K562 (cell line): ENCODE measurements around the gene ATP5MC3. TPM values are rescaled to one million over a fixed set of nuclear protein-coding genes. Genes with fewer than 3 reads are reported as not detected.
A peak's percentile ranks its signal among the peaks of the same experiment; 100 is the strongest.
"Not testable (repeated sequence)": the region's sequence is repeated elsewhere in the genome, so short reads cannot be mapped to it uniquely, and the experiment has no call there.

Source experiments
- ATAC-seq: fragments of 200-7000 bp; cut with Tn5 transposase; 3 replicates; pipeline ENCODE4 v1.9.1; 2020; ENCODE audit warnings: moderate library complexity
- BruUV-seq: library from RNA; stranded (reverse); fragments of 400-500 nt; replicated peaks from 2 replicates; lab custom pipeline; 2021; lab: Mats Ljungman, UMichigan
- CTCF ChIA-PET: fragments of 300-600 bp; formaldehyde crosslinking; extraction: SDS; loops from one replicate; lab custom pipeline; 2021; ENCODE audit warnings: low intra/inter-chr PET ratio; lab: Yijun Ruan, JAX
- POLR2A ChIA-PET: fragments of 300-600, 350-650 bp; sonication (Branson Sonifier 250); formaldehyde crosslinking; extraction: SDS; loops from one replicate; lab custom pipeline; 2021; ENCODE audit warnings: antibody characterized with exemption, inconsistent platforms; lab: Yijun Ruan, JAX
- DNase-seq, 4 experiments: peaks; one replicate each; pipeline versions ENCODE4 v3.0.0 to v3.0.0-alpha.2; 2011 to 2018; ENCODE audit warnings: low spot score in 3 of 4, mixed read lengths in 3 of 4; ENCODE audit errors: extremely low read depth in 1 of 4
- FAIRE-seq: peaks from 2 replicates; lab custom pipeline; 2011; peaks lifted over from hg19 to GRCh38; lab: Jason Lieb, UNC
- H2AFZ ChIP-seq: 2 replicates; pipeline ENCODE4 v1.6.0; 2011; ENCODE audit warnings: low read depth, low read length, control low read depth, inconsistent platforms
- H3K27ac ChIP-seq: fragments of 200-600 bp; 3 replicates; pipeline ENCODE4 v1.8.0; 2011; ENCODE audit warnings: low read depth, mild to moderate bottlenecking, control low read depth, inconsistent platforms, low read length, moderate library complexity, mixed read lengths; ENCODE audit errors: extremely low read depth
- H3K27me3 ChIP-seq, 2 experiments: fragments of 300-600 bp in 1 of 2; 2 replicates in 1 of 2; 3 replicates in 1 of 2; pipeline versions ENCODE4 v1.6.0 to v1.8.0; 2011; ENCODE audit warnings: inconsistent platforms in 2 of 2, low read length in 2 of 2, mild to moderate bottlenecking in 1 of 2, mixed read lengths in 1 of 2, moderate library complexity in 1 of 2; ENCODE audit not compliant: control insufficient read depth in 2 of 2, insufficient read depth in 2 of 2
- H3K36me3 ChIP-seq: fragments of 300-600 bp; 3 replicates; pipeline ENCODE4 v1.8.0; 2011; ENCODE audit warnings: mild to moderate bottlenecking, low read length, inconsistent platforms; ENCODE audit not compliant: control insufficient read depth, insufficient read depth
- H3K4me1 ChIP-seq, 2 experiments: fragments of 200-600 bp in 1 of 2; replicated peaks in 1 of 2; 2 replicates in 1 of 2; 3 replicates in 1 of 2; pipeline versions ENCODE4 v1.5.1 to v1.8.0; 2011; ENCODE audit warnings: inconsistent platforms in 2 of 2, low read length in 2 of 2, mild to moderate bottlenecking in 1 of 2, mixed read lengths in 1 of 2, moderate library complexity in 1 of 2; ENCODE audit not compliant: control insufficient read depth in 2 of 2, insufficient read depth in 2 of 2
- H3K4me2 ChIP-seq: 2 replicates; pipeline ENCODE4 v1.6.1; 2011; ENCODE audit warnings: low read length, control low read depth, inconsistent platforms, mixed read lengths; ENCODE audit not compliant: insufficient read depth
- H3K4me3 ChIP-seq: fragments of 200-600 bp; sonication (generic), shearing (Covaris generic); 2 replicates; pipeline ENCODE4 v1.5.1; 2016; ENCODE audit warnings: control low read depth, inconsistent platforms
- H3K79me2 ChIP-seq: fragments of 200-600 bp; 3 replicates; pipeline ENCODE4 v1.8.0; 2011; ENCODE audit warnings: low read length, inconsistent platforms; ENCODE audit not compliant: control insufficient read depth, insufficient read depth
- H3K9ac ChIP-seq, 2 experiments: 2 replicates each; pipeline versions ENCODE4 v1.6.0 to v1.6.1; 2011; ENCODE audit warnings: low read depth in 2 of 2, low read length in 2 of 2, control low read depth in 1 of 2, inconsistent platforms in 1 of 2, mild to moderate bottlenecking in 1 of 2, mixed read lengths in 1 of 2; ENCODE audit not compliant: insufficient read depth in 1 of 2
- H3K9me1 ChIP-seq: one replicate; pipeline ENCODE4 v1.6.0; 2011; ENCODE audit warnings: inconsistent platforms, mild to moderate bottlenecking, low read length, moderate library complexity; ENCODE audit not compliant: control insufficient read depth, insufficient read depth
- H3K9me3 ChIP-seq: replicated peaks from 2 replicates; pipeline ENCODE4 v1.5.1; 2011; ENCODE audit warnings: low read depth, low read length, inconsistent platforms; ENCODE audit not compliant: control insufficient read depth, insufficient read depth
- H4K20me1 ChIP-seq: replicated peaks from 2 replicates; pipeline ENCODE4 v1.6.1; 2011; ENCODE audit warnings: low read length, inconsistent platforms, mixed read lengths; ENCODE audit not compliant: control insufficient read depth, insufficient read depth
- ZNF324 ChIP-seq: fragments of 250-450 bp; sonication (Bioruptor Pico); IDR thresholded peaks from 2 replicates; pipeline ENCODE4 v1.4.0; 2020; ENCODE audit warnings: mild to moderate bottlenecking
- WGBS: fragments of 100-300 bp; shearing (Covaris generic); methylation state at CpG from one replicate; pipeline ENCODE4 v1.1.6; 2016; ENCODE audit warnings: low coverage, mixed read lengths; ENCODE audit not compliant: insufficient coverage; ENCODE audit errors: missing lambda C conversion rate; 5-methylcytosine and 5-hydroxymethylcytosine counted together
- in situ Hi-C: fragments of 300-500 bp; cut with MboI; formaldehyde crosslinking; loops from 4 replicates; pipeline ENCODE4 v1.15.0; 2018; ENCODE audit warnings: inconsistent platforms, mixed read lengths
- intact Hi-C: fragments of 100-400 bp; cut with micrococcal nuclease; formaldehyde crosslinking; loops from 2 replicates; pipeline ENCODE4 v1.14.2; 2022
- polyA plus RNA-seq, 8 experiments: library from polyadenylated mRNA; depleted of rRNA in 4 of 8; stranded (reverse) in 5 of 8; unstranded in 3 of 8; fragments of >200 nt; fragmentation: Nextera tagmentation in 2 of 8; fragmentation: Illumina TruSeq in 1 of 8; extraction: Ambion mirVana in 2 of 8; extraction: Trizol in 1 of 8; gene quantifications; 2 replicates each; pipeline versions ENCODE4 v1.2.1 to v1.2.3, GENCODE V29; 2011 to 2014; ENCODE audit warnings: inconsistent platforms in 1 of 8, missing spikeins in 1 of 8
- total RNA-seq, 7 experiments: library from RNA; depleted of rRNA in 6 of 7; stranded (reverse); fragments of >200 nt in 6 of 7; fragmentation: Illumina TruSeq in 2 of 7; extraction: Trizol in 2 of 7; gene quantifications; 2 replicates each; pipeline versions ENCODE4 v1.2.1 to v1.2.3, GENCODE V29; 2011 to 2021; ENCODE audit warnings: low replicate concordance in 1 of 7
- TF ChIP-seq, protein P1 (sequence below): sonication (generic); formaldehyde crosslinking; IDR thresholded peaks from 2 replicates; pipeline ENCODE4 v1.8.1; 2023; ENCODE audit warnings: missing genetic modification reagents, mild to moderate bottlenecking, borderline replicate concordance

ATP5MC3 gene
- total and polyA plus RNA-seq, 9 of the 15 experiments (the other 6 are each of a cell fraction or from before 2014, with no cell fraction given), result 423 to 2,565 (median 1,012) TPM

DNA sequence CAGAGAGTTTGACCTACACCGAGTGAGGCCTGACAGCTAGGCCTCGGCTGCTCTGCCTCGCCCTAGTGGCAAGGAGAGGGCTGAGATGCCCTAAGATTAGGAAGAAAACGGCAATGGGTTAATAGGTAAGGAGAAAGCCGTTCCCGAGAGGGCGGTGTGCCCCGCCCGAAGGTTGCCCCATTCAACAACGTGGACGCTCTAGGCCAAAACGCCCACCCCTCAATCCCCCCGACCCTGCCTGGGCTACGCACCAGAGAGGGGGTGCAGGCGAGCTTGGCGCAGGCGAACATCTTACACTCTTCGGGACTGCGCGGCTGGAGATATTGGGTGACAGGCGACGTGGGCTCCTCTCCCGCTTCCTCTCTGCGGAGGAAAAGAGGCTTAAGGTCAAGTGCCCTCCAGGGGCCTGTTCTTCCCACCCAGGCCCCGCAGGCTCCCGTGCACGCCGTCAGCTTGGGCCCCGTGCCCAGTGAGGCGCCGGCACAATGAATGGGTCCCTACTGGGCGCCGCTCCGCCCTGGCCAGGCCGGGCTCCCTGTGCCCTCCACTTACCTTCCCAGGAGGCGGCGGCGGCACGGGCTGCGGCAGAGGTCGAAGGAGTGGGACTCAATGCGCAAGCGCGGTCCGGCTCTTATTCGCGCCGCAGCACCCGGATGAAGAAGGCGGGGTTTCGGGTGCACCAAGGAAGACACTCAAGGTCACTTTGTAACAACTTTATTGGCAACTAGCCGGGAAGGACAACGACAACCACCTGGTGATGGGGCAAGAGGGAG lies at the start of gene ATP5MC3 (continued):
- TF ChIP-seq, protein P1, sequence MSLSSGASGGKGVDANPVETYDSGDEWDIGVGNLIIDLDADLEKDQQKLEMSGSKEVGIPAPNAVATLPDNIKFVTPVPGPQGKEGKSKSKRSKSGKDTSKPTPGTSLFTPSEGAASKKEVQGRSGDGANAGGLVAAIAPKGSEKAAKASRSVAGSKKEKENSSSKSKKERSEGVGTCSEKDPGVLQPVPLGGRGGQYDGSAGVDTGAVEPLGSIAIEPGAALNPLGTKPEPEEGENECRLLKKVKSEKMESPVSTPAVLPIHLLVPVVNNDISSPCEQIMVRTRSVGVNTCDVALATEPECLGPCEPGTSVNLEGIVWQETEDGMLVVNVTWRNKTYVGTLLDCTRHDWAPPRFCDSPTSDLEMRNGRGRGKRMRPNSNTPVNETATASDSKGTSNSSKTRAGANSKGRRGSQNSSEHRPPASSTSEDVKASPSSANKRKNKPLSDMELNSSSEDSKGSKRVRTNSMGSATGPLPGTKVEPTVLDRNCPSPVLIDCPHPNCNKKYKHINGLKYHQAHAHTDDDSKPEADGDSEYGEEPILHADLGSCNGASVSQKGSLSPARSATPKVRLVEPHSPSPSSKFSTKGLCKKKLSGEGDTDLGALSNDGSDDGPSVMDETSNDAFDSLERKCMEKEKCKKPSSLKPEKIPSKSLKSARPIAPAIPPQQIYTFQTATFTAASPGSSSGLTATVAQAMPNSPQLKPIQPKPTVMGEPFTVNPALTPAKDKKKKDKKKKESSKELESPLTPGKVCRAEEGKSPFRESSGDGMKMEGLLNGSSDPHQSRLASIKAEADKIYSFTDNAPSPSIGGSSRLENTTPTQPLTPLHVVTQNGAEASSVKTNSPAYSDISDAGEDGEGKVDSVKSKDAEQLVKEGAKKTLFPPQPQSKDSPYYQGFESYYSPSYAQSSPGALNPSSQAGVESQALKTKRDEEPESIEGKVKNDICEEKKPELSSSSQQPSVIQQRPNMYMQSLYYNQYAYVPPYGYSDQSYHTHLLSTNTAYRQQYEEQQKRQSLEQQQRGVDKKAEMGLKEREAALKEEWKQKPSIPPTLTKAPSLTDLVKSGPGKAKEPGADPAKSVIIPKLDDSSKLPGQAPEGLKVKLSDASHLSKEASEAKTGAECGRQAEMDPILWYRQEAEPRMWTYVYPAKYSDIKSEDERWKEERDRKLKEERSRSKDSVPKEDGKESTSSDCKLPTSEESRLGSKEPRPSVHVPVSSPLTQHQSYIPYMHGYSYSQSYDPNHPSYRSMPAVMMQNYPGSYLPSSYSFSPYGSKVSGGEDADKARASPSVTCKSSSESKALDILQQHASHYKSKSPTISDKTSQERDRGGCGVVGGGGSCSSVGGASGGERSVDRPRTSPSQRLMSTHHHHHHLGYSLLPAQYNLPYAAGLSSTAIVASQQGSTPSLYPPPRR (CRISPR knock-in tag), result peak; percentile 73
- TF ChIP-seq ZNF324 (CRISPR knock-in tag), result no peak

DNA sequence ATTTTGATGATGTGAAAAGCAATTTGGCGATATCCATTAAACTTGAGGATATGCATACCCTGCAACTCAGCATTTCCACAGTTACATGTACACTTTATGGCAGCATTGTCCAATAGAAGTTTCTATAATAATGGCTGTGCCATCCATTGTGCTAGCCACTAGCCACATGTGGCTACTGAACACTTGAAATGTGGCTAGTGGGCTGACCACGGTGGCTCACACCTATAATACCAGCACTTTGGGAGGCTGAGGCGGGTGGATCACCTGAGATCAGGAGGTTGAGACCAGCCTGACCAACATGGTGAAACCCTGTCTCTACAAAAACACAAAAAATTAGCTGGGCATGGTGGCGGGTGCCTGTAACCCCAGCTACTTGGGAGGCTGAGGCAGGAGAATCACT lies 47.1 kb upstream of the ATP5MC3 start:
- H3K27me3 ChIP-seq, intact Hi-C loops, H3K27ac ChIP-seq, H3K79me2 ChIP-seq, H3K9me1 ChIP-seq, BruUV-seq, CTCF ChIA-PET, ATAC-seq, H3K9me3 ChIP-seq, H3K4me3 ChIP-seq, DNase-seq, H3K36me3 ChIP-seq, H4K20me1 ChIP-seq, H3K9ac ChIP-seq, H3K4me1 ChIP-seq, in situ Hi-C loops, H2AFZ ChIP-seq, H3K4me2 ChIP-seq, FAIRE-seq, POLR2A ChIA-PET: not testable (repeated sequence)
- 0% methylated on average over 4 of the region's 4 CpGs for WGBS
